ENCODE measurements around the gene POTEH. TPM values are rescaled to one million over a fixed set of nuclear protein-coding genes. Genes with fewer than 3 reads are reported as not detected.
"Not testable (repeated sequence)": the region's sequence is repeated elsewhere in the genome, so short reads cannot be mapped to it uniquely, and the experiment has no call there.

POTEH gene
- total RNA-seq, 1 experiment from 2014 or later: not detected

GRCh38 chr22:15738909-15739391 lies 49.1 kb downstream of the POTEH start:
- not testable (repeated sequence) for H2BK5ac ChIP-seq (ENCODE audit: insufficient read length, low read length); H3K23me2 ChIP-seq (ENCODE audit: insufficient read length, low read depth, low read length, poor library complexity, severe bottlenecking); H3K9me3 Mint-ChIP-seq; H2AK5ac ChIP-seq (ENCODE audit: insufficient read length, low read length); H3K9me3 ChIP-seq (ENCODE audit: control insufficient read depth, low read depth, low read length); H3K4me1 Mint-ChIP-seq; H3K27ac ChIP-seq (ENCODE audit: insufficient read length, low read depth, low read length); DNase-seq; H3K27me3 Mint-ChIP-seq (ENCODE audit: low read depth); H2BK20ac ChIP-seq (ENCODE audit: low read depth, low read length, poor library complexity, severe bottlenecking); H3K79me1 ChIP-seq (ENCODE audit: insufficient read depth, low read depth, low read length, poor library complexity, severe bottlenecking); H2AFZ ChIP-seq (ENCODE audit: low read length); H4K91ac ChIP-seq (ENCODE audit: insufficient read length, low read depth, low read length); H4K5ac ChIP-seq (ENCODE audit: insufficient read length, low read depth, low read length); H3K23ac ChIP-seq (ENCODE audit: insufficient read length, low read depth, low read length); H2BK15ac ChIP-seq (ENCODE audit: low read depth, low read length); H4K20me1 ChIP-seq (ENCODE audit: control insufficient read depth, insufficient read depth, insufficient read length); H3K27ac Mint-ChIP-seq; H2BK12ac ChIP-seq (ENCODE audit: insufficient read length, low read depth, low read length); H3K56ac ChIP-seq (ENCODE audit: insufficient read length, low read depth, low read length); H4K8ac ChIP-seq (replicated peaks; ENCODE audit: insufficient read length, low read depth, low read length); H3K4me1 ChIP-seq (ENCODE audit: insufficient read depth, low read length); H2BK120ac ChIP-seq (ENCODE audit: low read depth, low read length, poor library complexity, severe bottlenecking); H3K4me2 ChIP-seq (ENCODE audit: insufficient read depth, insufficient read length, low read length); H3K79me2 ChIP-seq (ENCODE audit: insufficient read depth, low read length); H3K36me3 Mint-ChIP-seq (ENCODE audit: insufficient read depth in 1 of 3, low read depth in 3 of 3); H3K14ac ChIP-seq (ENCODE audit: insufficient read depth, low read length); H3K27me3 ChIP-seq (ENCODE audit: insufficient read depth, low read length); H3K9ac ChIP-seq (ENCODE audit: extremely low read depth, insufficient read length, low read length); H3K4me3 Mint-ChIP-seq; H3T11ph ChIP-seq (ENCODE audit: low read length); H3K18ac ChIP-seq (ENCODE audit: insufficient read length, low read depth, low read length); H3K4ac ChIP-seq (ENCODE audit: low read depth, low read length)
- WGBS (ENCODE audit: extremely low coverage, insufficient read length, low lambda C conversion rate): no CpG with 5 or more reads among the region's 6 CpGs

DNA sequence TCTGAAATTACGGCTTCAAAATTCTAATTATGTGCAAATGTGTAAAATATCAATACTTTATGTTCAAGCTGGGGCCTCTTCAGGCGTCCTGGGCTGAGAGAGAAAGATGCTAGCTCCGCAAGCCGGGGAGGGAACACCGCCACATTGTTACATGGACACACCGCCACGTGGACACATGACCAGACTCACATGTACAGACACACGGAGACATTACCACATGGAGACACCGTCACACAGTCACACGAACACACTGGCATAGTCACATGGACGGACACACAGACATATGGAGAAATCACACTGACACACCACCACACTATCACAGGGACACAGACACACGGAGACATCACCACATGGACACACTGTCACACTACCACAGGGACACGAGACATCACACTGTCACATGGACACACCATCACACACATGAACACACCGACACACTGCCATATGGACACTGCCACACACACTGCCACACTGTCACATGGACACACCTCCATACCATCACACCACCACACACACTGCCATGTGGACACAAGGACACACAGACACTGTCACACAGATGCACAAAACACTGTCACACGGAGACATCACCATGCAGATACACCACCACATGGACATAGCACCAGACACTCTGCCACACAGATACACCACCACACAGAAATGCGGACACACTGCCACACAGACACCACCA lies 58.0 kb downstream of the POTEH start:
- H3K79me1 ChIP-seq (ENCODE audit: insufficient read depth, low read depth, low read length, poor library complexity, severe bottlenecking); H2BK120ac ChIP-seq (ENCODE audit: low read depth, low read length, poor library complexity, severe bottlenecking); DNase-seq; H3K23me2 ChIP-seq (ENCODE audit: insufficient read length, low read depth, low read length, poor library complexity, severe bottlenecking); H3K9me3 ChIP-seq (ENCODE audit: control insufficient read depth, low read depth, low read length); H3K4me3 Mint-ChIP-seq; H3K27ac Mint-ChIP-seq; H3K18ac ChIP-seq (ENCODE audit: insufficient read length, low read depth, low read length); H2AK5ac ChIP-seq (ENCODE audit: insufficient read length, low read length); H3K79me2 ChIP-seq (ENCODE audit: insufficient read depth, low read length); H2BK5ac ChIP-seq (ENCODE audit: insufficient read length, low read length); H3K27ac ChIP-seq (ENCODE audit: insufficient read length, low read depth, low read length); H3K23ac ChIP-seq (ENCODE audit: insufficient read length, low read depth, low read length); H4K8ac ChIP-seq (replicated peaks; ENCODE audit: insufficient read length, low read depth, low read length); H3K4me1 Mint-ChIP-seq; H3K4ac ChIP-seq (ENCODE audit: low read depth, low read length); H2BK12ac ChIP-seq (ENCODE audit: insufficient read length, low read depth, low read length); H3K56ac ChIP-seq (ENCODE audit: insufficient read length, low read depth, low read length); H2BK20ac ChIP-seq (ENCODE audit: low read depth, low read length, poor library complexity, severe bottlenecking); H4K5ac ChIP-seq (ENCODE audit: insufficient read length, low read depth, low read length); H3K14ac ChIP-seq (ENCODE audit: insufficient read depth, low read length); H4K91ac ChIP-seq (ENCODE audit: insufficient read length, low read depth, low read length); H3K27me3 ChIP-seq (ENCODE audit: insufficient read depth, low read length); H3K4me2 ChIP-seq (ENCODE audit: insufficient read depth, insufficient read length, low read length); H2BK15ac ChIP-seq (ENCODE audit: low read depth, low read length); H2AFZ ChIP-seq (ENCODE audit: low read length); H3K4me1 ChIP-seq (ENCODE audit: insufficient read depth, low read length); H3K36me3 Mint-ChIP-seq (ENCODE audit: insufficient read depth in 1 of 3, low read depth in 3 of 3); H3T11ph ChIP-seq (ENCODE audit: low read length); H4K20me1 ChIP-seq (ENCODE audit: control insufficient read depth, insufficient read depth, insufficient read length); H3K27me3 Mint-ChIP-seq (ENCODE audit: low read depth); H3K9ac ChIP-seq (ENCODE audit: extremely low read depth, insufficient read length, low read length): not testable (repeated sequence)
- WGBS (ENCODE audit: extremely low coverage, insufficient read length, low lambda C conversion rate): no CpG with 5 or more reads among the region's 16 CpGs
- H3K9me3 Mint-ChIP-seq: peaks cover 24 to 25% of the 10 kb centered on the region in 2 experiments
